ENCODE results near the gene APC2. TPM values are rescaled to one million over a fixed set of nuclear protein-coding genes. Genes with fewer than 3 reads are reported as not detected.

APC2 gene
- polyA plus RNA-seq, 1 donor (not counting 4 experiments of a cell fraction or from before 2014, with no cell fraction given), result 0.01 TPM

DNA sequence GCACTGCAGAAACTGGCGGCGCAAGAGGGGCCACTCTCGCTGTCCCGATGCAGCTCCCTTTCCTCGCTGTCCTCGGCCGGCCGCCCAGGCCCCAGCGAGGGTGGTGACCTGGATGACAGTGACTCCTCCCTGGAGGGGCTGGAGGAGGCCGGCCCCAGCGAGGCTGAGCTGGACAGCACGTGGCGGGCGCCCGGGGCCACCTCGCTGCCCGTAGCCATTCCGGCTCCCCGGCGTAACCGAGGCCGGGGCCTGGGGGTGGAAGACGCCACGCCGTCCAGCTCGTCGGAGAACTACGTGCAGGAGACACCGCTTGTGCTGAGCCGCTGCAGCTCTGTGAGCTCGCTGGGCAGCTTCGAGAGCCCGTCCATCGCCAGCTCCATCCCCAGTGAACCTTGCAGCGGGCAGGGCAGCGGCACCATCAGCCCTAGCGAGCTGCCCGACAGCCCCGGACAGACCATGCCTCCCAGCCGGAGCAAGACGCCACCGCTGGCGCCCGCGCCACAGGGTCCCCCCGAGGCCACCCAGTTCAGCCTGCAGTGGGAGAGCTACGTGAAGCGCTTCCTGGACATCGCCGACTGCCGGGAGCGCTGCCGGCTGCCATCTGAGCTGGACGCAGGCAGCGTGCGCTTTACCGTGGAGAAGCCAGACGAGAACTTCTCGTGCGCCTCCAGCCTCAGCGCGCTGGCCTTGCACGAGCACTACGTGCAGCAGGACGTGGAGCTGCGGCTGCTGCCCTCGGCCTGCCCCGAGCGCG is 16.7 kb downstream of the APC2 start:
- Histone ChIP-seq H3K9me3 (ENCODE audit: control insufficient read depth, low read depth, low read length) (no peaks in the 10 kb centered on the region), H3K9ac (ENCODE audit: control insufficient read depth, extremely low read depth, insufficient read depth, low read length) (no peak overlapping the region), H2AFZ (ENCODE audit: control insufficient read depth, low read length) (no peak overlapping the region), H3K4me2 (ENCODE audit: control insufficient read depth, extremely low read depth, insufficient read depth, low read depth, low read length) (no peak overlapping the region), H3K4me1 (ENCODE audit: control insufficient read depth, extremely low read depth, insufficient read depth, low read length) (peaks cover 16% of the 10 kb centered on the region), H3K36me3 (ENCODE audit: control insufficient read depth in 2 of 2, extremely low read depth in 1 of 2, insufficient read depth in 2 of 2, low read length in 2 of 2) (no peaks in the 10 kb centered on the region), H3K27me3 (ENCODE audit: control insufficient read depth, extremely low read depth, insufficient read depth, low read length) (peaks cover 56% of the 10 kb centered on the region), H3K4me3 (ENCODE audit: control insufficient read depth in 2 of 3, extremely low read depth in 1 of 3, insufficient read depth in 2 of 3, low read depth in 1 of 3, low read length in 3 of 3) (no peak overlapping the region), H3K27ac (ENCODE audit: control insufficient read depth, insufficient read depth, low read length) (no peak overlapping the region), H4K20me1 (ENCODE audit: control insufficient read depth, extremely low read depth, insufficient read depth, low read length) (peaks cover 9% of the 10 kb centered on the region), H3K9me1 (ENCODE audit: control insufficient read depth, extremely low read depth, insufficient read depth, low read length) (no peaks in the 10 kb centered on the region), H3K79me2 (ENCODE audit: control insufficient read depth, insufficient read depth, low read length) (no peaks in the 10 kb centered on the region)
- FAIRE-seq, result no peak
- dilution Hi-C loops (cut with MboI; ENCODE audit: extremely low pct_ligation_motif_present, low sequenced_read_pairs), result no loop called here
- TF ChIP-seq EZH2 (IDR thresholded peaks at IDR 0.05; ENCODE audit: low read length), result peak; percentile 85
- TF ChIP-seq, protein P1, sequence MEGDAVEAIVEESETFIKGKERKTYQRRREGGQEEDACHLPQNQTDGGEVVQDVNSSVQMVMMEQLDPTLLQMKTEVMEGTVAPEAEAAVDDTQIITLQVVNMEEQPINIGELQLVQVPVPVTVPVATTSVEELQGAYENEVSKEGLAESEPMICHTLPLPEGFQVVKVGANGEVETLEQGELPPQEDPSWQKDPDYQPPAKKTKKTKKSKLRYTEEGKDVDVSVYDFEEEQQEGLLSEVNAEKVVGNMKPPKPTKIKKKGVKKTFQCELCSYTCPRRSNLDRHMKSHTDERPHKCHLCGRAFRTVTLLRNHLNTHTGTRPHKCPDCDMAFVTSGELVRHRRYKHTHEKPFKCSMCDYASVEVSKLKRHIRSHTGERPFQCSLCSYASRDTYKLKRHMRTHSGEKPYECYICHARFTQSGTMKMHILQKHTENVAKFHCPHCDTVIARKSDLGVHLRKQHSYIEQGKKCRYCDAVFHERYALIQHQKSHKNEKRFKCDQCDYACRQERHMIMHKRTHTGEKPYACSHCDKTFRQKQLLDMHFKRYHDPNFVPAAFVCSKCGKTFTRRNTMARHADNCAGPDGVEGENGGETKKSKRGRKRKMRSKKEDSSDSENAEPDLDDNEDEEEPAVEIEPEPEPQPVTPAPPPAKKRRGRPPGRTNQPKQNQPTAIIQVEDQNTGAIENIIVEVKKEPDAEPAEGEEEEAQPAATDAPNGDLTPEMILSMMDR (optimal IDR thresholded peaks at IDR 0.05 in 1 of 3, IDR thresholded peaks at IDR 0.05 in 1 of 3, conservative IDR thresholded peaks at IDR 0.05 in 1 of 3; ENCODE audit: extremely low read depth in 1 of 3, insufficient read depth in 2 of 3, low read length in 3 of 3), result no peak
- no peak for DNase-seq (ENCODE audit: low read depth, low spot score)

DNA sequence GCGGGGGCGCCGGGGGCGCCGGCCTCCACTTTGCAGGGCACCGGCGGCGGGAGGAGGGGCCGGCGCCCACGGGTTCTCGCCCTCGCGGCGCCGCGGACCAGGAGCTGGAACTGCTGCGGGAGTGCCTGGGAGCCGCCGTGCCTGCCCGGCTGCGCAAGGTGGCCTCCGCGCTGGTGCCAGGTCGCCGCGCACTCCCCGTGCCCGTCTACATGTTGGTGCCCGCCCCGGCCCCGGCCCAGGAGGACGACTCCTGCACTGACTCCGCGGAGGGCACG is 17.2 kb downstream of the APC2 start:
- no peak for DNase-seq (ENCODE audit: low read depth, low spot score)
- no peaks in the 10 kb centered on the region for H3K36me3 ChIP-seq (ENCODE audit: control insufficient read depth in 2 of 2, extremely low read depth in 1 of 2, insufficient read depth in 2 of 2, low read length in 2 of 2)
- no peak overlapping the region for H3K4me3 ChIP-seq (ENCODE audit: control insufficient read depth in 2 of 3, extremely low read depth in 1 of 3, insufficient read depth in 2 of 3, low read depth in 1 of 3, low read length in 3 of 3)
- H3K27me3 ChIP-seq (ENCODE audit: control insufficient read depth, extremely low read depth, insufficient read depth, low read length), result peaks cover 60% of the 10 kb centered on the region
- no peak overlapping the region for H2AFZ ChIP-seq (ENCODE audit: control insufficient read depth, low read length)
- H3K4me1 ChIP-seq (ENCODE audit: control insufficient read depth, extremely low read depth, insufficient read depth, low read length), result peaks cover 16% of the 10 kb centered on the region
- dilution Hi-C loops (cut with MboI; ENCODE audit: extremely low pct_ligation_motif_present, low sequenced_read_pairs), result no loop called here
- no peak overlapping the region for H3K27ac ChIP-seq (ENCODE audit: control insufficient read depth, insufficient read depth, low read length)
- no peak for TF ChIP-seq EZH2 (IDR thresholded peaks at IDR 0.05; ENCODE audit: low read length)
- TF ChIP-seq, protein P1 (optimal IDR thresholded peaks at IDR 0.05 in 1 of 3, IDR thresholded peaks at IDR 0.05 in 1 of 3, conservative IDR thresholded peaks at IDR 0.05 in 1 of 3; ENCODE audit: extremely low read depth in 1 of 3, insufficient read depth in 2 of 3, low read length in 3 of 3), result no peak
- H3K9ac ChIP-seq (ENCODE audit: control insufficient read depth, extremely low read depth, insufficient read depth, low read length), result no peak overlapping the region
- no peaks in the 10 kb centered on the region for H3K9me3 ChIP-seq (ENCODE audit: control insufficient read depth, low read depth, low read length)
- peaks cover 3% of the 10 kb centered on the region for H3K9me1 ChIP-seq (ENCODE audit: control insufficient read depth, extremely low read depth, insufficient read depth, low read length)
- H3K4me2 ChIP-seq (ENCODE audit: control insufficient read depth, extremely low read depth, insufficient read depth, low read depth, low read length), result peak overlapping the region; percentile 22
- H4K20me1 ChIP-seq (ENCODE audit: control insufficient read depth, extremely low read depth, insufficient read depth, low read length), result peaks cover 12% of the 10 kb centered on the region
- no peaks in the 10 kb centered on the region for H3K79me2 ChIP-seq (ENCODE audit: control insufficient read depth, insufficient read depth, low read length)
- no peak for FAIRE-seq
